Activated T-cell treated with anti-CD3 and anti-CD28 coated beads for 4 hours (primary cell): ENCODE data around the gene FLT3LG.
"Not testable (repeated sequence)": the region's sequence is repeated elsewhere in the genome, so short reads cannot be mapped to it uniquely, and the experiment has no call there.

Experiments
- DNase-seq: peaks from one replicate; pipeline ENCODE4 v3.0.0-alpha.2; 2020

Gene FLT3LG

DNA sequence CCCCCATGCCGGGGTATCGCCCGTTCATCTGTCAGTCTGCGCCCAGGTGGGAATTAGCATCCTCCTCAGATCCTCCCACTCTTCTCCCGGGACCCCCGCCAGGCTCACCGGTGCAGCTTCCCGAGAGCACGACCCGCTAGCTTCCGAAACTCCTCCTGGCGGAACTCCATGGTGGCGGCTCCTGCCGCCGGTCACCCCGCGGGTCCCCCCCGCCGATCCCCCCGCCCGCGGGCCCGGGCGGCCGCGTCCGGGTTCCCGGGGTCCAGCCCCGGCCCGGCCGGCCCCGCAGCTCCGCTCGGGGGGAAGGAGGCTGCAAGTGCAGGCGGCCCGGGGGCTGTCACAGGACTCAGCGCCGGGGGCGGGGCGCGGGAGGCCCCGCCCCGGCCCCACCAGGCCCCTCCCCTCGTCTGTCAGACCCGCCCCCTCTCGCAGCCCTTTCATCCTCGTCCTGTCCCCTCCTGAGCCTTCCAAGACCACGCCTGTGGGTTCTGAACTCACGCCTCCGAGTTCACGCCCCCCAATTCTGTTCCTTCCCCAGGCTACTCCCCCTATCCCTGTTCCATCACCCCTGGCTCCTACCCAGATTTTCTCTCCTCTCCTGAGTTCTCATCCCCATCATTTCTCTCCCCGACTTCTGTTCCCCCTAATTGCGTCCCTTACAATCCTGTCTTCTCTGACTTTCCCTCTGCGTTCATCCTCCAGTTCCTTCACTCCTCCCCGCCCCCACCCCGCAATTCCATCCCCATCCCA, 32.6 kb upstream of the FLT3LG start, which contains the start of gene SLC17A7:
SLC17A7 (minus strand) TSS at position 318 of the 750 bp plus-strand sequence; CDS start at position 170, 148 bp downstream.
- DNase-seq = no peak

- no peak for DNase-seq
Measured at GRCh38 chr19:49441960-49442350, 32.1 kb upstream of the FLT3LG start.

- no peak for DNase-seq
Measured at GRCh38 chr19:49442354-49442753, 31.7 kb upstream of the FLT3LG start.

DNA sequence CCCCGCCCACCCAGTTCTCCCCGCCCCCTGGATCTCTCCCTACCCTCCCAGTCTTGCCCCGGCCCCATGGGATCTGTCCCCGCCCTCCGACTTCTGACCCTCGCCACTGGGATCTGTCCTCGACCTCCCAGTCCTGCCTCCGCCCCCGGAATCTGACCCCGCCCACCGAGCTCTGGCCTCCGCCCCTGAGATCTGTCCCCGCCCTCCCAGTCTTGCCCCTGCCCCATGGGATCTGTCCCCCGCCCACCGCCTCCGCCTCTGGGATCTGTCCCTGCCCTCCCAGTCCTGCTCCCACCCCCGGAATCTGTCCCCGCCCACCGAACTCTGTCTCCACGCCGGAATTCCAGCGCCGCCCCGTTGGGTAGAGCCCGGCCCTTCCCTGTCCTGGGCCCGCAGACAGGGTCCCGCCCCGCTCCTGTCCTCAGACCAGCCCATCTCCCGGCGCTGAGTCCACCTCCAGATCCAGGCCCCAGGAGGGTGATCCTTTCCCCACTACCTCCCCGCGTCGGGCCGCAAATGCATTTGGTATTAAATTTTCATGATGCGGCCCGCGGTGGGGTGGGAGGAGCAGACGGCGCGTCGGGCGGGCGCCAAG, 31.1 kb upstream of the FLT3LG start:
- DNase-seq = no peak

DNA sequence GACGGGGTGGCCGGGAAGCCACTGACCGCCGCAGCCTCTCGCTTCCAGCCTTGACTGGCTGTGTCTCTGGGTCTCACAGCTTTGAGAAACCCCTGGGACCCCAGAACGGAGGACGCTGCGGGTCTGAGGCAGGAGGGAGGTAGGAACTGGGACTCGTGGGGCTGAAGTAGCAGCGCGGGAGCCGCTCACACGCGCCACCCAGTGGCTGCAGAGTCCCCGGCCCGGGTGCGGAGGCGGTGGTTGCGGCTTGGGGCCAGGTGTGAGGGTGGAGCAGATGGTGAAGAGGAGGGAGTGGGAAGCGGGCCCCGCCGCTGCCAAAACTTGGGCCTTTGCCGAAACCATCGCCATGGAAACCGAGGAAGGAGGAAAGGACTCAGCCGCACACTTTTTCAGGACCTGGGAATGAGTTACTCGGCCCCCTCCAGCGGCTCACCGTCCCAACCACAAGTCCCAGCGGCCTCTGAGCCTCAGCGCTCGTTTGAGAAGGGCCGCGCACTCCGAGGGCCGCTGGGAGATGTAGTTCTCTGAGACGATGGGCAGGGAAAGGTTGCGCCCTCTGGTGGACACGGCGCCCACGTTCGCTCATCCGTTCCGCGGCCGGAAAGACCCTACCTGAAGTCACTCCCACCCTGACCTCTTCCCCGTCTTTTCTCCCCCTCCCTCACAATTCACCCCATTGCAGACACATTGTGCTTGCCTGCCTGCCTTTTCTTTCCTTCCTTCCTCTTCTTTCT, 30.5 kb upstream of the FLT3LG start:
- peak; percentile 89 for DNase-seq

- not testable (repeated sequence) for DNase-seq
Measured at GRCh38 chr19:49444100-49444700, 29.8 kb upstream of the FLT3LG start.

DNA sequence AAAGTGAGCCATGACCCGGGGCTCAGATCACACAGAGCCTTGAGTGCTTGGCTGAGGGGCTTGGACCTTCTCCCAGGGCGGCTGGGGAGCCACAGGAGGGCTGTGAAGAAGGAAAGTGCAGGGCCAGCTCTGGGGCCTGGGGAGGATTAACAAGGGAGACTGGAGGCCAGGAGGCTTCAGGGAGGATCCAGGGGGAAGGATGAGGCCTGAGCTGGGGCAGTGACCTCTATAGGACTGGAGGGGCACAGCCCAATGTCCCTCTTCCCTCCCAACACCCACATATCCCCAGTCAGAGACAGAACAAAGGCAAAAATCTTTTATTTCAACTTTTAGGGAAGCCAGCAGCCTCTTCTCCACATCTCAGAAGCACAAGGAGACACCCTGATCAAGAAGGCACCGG, 28.0 kb upstream of the FLT3LG start:
- DNase-seq = no peak

DNA sequence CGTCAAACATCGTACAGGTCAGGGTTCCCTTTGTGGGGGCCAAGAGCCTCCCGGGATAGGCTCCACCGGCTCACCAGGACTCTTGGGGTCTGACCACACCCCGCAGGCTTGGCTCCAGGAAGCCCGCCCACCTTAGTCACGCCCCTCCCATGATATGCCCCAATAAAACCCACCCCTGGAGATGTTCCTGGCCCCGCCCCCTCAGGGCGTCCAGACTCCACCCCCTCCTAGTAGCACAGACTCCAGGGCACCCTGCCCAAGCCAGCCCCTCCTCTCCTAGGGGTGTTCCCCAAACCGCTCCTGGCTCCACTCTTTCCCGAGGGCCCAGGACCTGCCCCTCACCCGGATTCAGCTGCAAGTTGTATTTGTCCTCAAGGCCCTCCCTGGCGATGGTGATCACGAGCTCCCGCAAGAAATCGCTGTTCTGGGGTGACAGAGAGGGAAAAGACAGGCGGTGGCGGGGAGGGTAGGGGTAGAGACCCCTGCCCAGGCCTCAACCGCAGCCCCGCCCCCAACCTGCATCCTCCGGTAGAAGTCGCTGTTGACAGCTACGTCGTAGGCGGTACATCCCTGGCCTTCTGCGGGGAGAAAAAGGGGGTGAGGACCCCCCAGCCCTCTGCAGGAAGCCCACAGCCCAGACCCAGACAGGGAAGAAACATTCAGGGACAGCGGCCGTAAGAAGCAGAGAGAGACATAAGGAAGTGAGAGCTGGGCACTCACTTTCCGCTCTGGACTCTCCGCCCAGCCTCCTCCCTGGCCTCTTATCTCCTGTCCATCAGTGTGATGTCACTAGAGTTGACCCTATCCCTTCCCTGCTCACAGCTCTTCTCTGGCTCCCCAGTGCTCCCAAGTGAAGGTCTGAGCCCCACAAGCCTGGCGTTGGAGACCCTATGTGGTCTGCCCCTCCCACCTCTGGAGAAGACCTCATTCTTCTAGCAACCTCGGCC, 26.3 kb upstream of the FLT3LG start:
- DNase-seq = no peak

DNA sequence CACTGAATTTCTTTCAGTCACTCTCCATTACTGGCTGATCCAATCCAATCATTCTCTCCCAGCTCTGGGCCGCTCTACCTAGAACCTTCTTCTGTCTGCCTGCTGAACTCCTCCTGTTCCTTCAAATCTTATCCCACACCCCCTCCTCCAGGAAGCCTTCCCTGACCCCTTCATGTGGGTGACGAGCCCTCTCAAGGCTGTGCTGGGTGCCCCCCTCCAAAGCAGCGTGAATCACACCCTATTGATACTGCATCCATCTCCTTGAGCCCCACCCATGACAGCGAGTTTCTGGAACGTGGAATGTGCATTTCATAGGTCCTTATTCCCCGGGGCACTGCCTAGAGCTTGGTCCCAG, 25.6 kb upstream of the FLT3LG start:
- no peak for DNase-seq

GRCh38 chr19:49450405-49450804, 23.6 kb upstream of the FLT3LG start:
- no peak for DNase-seq

- DNase-seq = peak; percentile 91
Measured at GRCh38 chr19:49451430-49452181, 22.4 kb upstream of the FLT3LG start, which contains the start of gene PIH1D1. PIH1D1 (minus strand) TSS chr19:49451814; CDS start chr19:49451574, 240 bp downstream.

DNA sequence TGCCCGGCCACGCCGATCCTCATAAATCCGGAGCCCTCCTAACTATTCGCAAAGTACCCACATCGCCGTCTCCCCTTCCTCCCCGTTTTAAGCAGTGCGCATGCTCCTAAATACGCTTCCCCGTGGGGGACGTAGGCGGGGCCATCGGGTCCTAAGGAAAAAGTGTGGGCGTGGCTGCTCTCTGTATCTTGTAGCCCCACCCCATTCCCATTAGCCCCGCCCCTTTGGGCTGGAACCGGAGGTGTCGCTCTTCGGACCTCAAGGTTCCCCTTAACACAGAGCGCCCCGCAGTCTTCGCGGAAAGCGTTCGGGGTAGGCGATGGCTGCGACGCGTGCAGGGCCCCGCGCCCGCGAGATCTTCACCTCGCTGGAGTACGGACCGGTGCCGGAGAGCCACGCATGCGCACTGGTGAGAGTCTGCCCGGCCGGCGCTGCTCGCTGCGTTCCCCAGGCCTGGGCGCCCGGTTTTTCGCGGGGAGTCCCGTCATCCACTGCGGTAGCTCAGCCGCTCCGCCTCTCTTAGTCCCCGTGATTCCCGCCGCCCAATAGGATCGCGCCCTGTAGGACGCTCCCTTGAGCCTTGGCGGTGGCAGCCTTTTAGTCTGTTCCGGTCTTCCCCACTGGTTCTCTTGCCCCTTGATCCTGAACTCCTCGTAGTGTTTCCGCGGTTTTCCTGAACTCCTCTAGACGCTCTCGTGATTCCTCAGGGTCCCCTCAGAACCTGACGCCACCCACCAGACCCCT, 20.8 kb upstream of the FLT3LG start, which contains the start of gene ALDH16A1:
ALDH16A1 (plus strand) TSS at position 213 of the 744 bp plus-strand sequence; CDS start at position 320, 107 bp downstream.
- DNase-seq = peak; percentile 93

DNA sequence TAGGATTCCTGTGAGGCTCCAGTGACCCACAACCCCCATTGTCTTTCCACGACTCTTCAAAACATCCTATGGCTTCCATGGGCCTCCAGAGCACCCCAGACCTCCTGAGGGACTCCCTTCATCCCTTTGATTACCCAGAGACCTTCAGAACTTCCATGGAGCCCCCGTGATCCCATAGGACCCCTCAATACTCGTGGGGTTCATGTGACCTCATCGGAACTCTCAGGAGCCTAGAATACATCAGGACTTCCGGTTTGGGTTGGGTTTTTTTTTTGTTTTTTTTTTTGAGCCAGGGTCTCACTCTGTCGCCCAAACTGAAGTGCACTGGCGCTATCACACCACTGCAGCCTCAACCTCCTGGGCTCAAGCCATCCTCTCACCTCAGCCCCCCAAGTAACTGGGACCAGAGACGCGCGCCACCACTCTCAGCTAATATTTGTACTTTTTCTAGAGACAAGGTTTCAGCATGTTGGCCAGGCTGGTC, 20.2 kb upstream of the FLT3LG start:
- no peak for DNase-seq

- no peak for DNase-seq
Measured at GRCh38 chr19:49455773-49456172, 18.2 kb upstream of the FLT3LG start.

- DNase-seq = no peak
Measured at GRCh38 chr19:49456326-49456725, 17.7 kb upstream of the FLT3LG start.

GRCh38 chr19:49458567-49458903, 15.5 kb upstream of the FLT3LG start:
- DNase-seq = no peak

- no peak for DNase-seq
Measured at GRCh38 chr19:49459388-49459787, 14.6 kb upstream of the FLT3LG start.

DNA sequence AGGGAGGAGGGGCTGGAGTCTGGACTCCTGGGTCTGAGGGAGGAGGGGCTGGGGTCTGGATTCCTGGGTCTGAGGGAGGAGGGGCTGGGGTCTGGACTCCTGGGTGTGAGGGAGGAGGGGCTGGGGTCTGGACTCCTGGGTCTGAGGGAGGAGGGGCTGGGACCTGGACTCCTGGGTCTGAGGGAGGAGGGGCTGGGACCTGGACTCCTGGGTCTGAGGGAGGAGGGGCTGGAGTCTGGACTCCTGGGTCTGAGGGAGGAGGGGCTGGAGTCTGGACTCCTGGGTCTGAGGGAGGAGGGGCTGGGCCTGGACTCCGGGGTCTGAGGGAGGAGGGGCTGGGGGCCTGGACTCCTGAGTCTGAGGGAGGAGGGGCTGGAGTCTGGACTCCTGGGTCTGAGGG, 12.9 kb upstream of the FLT3LG start:
- not testable (repeated sequence) for DNase-seq

DNA sequence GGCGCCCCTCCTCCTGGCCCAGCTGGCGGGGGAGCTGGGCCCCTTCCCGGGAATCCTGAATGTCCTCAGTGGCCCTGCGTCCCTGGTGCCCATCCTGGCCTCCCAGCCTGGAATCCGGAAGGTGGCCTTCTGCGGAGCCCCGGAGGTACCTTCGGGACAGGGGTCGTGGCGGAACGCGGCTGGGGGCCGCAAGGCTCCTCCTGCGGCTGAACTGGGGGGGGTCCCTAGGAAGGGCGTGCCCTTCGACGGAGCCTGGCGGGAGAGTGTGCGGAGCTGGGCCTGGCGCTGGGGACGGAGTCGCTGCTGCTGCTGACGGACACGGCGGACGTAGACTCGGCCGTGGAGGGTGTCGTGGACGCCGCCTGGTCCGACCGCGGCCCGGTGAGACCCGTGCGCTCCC, 12.4 kb upstream of the FLT3LG start:
- DNase-seq = no peak

DNA sequence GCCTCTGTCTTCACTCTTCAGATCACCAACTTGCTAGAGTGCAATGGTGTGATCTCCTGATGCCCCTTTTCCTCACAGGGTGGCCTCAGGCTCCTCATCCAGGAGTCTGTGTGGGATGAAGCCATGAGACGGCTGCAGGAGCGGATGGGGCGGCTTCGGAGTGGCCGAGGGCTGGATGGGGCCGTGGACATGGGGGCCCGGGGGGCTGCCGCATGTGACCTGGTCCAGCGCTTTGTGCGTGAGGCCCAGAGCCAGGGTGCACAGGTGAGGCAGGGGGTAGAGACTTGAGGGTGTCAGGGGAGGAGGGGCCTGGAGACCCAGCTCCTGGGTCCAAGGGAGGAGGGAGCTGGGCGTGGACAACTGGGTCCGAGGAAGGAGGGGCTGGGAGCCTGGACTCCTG, 11.5 kb upstream of the FLT3LG start:
- DNase-seq = no peak
